HCT116 (cell line): Measurements from ENCODE around the gene CCDC134. TPM values are rescaled to one million over a fixed set of nuclear protein-coding genes. Genes with fewer than 3 reads are reported as not detected.

Source experiments
- ATAC-seq: fragments of 200-7000 bp; cut with Tn5 transposase; 2 replicates; pipeline ENCODE4 v1.9.1; 2020; ENCODE audit warnings: mild to moderate bottlenecking, moderate library complexity
- BruUV-seq: library from RNA; stranded (reverse); fragments of 400-500 nt; replicated peaks from 2 replicates; lab custom pipeline; 2021; lab: Mats Ljungman, UMichigan
- CTCF ChIA-PET: fragments of 300-600 bp; sonication (Branson Sonifier 250); formaldehyde crosslinking; loops from one replicate; lab custom pipeline; 2021; ENCODE audit warnings: antibody characterized with exemption; lab: Charles Lee
- POLR2A ChIA-PET: fragments of 300-600, 350-600 bp; sonication (Branson Sonifier 250); formaldehyde crosslinking; loops from one replicate; lab custom pipeline; 2021; ENCODE audit warnings: antibody characterized with exemption; lab: Charles Lee
- RAD21 ChIA-PET, 2 experiments: fragments of 300-600 bp; sonication (Branson Sonifier 250); formaldehyde crosslinking; loops; one replicate each; lab custom pipeline; 2023; ENCODE audit warnings: low total read pairs in 2 of 2; ENCODE audit not compliant: uncharacterized antibody in 2 of 2, unreplicated experiment in 2 of 2, low non-redundant PET in 1 of 2; lab: Charles Lee
- DNase-seq: peaks from one replicate; pipeline ENCODE4 v3.0.0-alpha.2; 2010; ENCODE audit warnings: low read depth, low spot score
- H2AFZ ChIP-seq: fragments of 200-600 bp; shearing (Covaris generic), sonication (generic); 2 replicates; pipeline ENCODE4 v1.6.1; 2017; ENCODE audit warnings: low read depth, mixed run types, mixed read lengths, antibody characterized with exemption, low read length; ENCODE audit not compliant: poor library complexity, severe bottlenecking
- H3K27ac ChIP-seq: 2 replicates; pipeline ENCODE4 v1.5.1; 2012; ENCODE audit warnings: low read depth, low read length
- H3K27me3 ChIP-seq: fragments of 200-600 bp; sonication (generic); 2 replicates; pipeline ENCODE4 v1.6.1; 2016; ENCODE audit warnings: mixed run types, low read length, mixed read lengths; ENCODE audit not compliant: insufficient read depth
- H3K36me3 ChIP-seq, 2 experiments: fragments of 200-500 bp in 1 of 2; fragments of 200-600 bp in 1 of 2; sonication (Bioruptor generic) in 1 of 2; sonication (generic) in 1 of 2; 2 replicates each; pipeline versions ENCODE4 v1.5.1 to v1.6.1; 2014 to 2016; ENCODE audit warnings: low read length in 2 of 2, inconsistent platforms in 1 of 2, mixed read lengths in 1 of 2, mixed run types in 1 of 2; ENCODE audit not compliant: insufficient read depth in 2 of 2, control insufficient read depth in 1 of 2
- H3K4me1 ChIP-seq, 2 experiments: fragments of 200-600 bp in 1 of 2; sonication (generic) in 1 of 2; 2 replicates each; pipeline versions ENCODE4 v1.5.1 to v1.6.1; 2012 to 2017; ENCODE audit warnings: low read length in 2 of 2, inconsistent platforms in 1 of 2, mild to moderate bottlenecking in 1 of 2, mixed read lengths in 1 of 2, mixed run types in 1 of 2, moderate library complexity in 1 of 2; ENCODE audit not compliant: insufficient read depth in 2 of 2, control insufficient read depth in 1 of 2
- H3K4me2 ChIP-seq: fragments of 200-600 bp; sonication (generic); 2 replicates; pipeline ENCODE4 v1.6.1; 2017; ENCODE audit warnings: mixed run types, low read length, mixed read lengths
- H3K4me3 ChIP-seq, 2 experiments: fragments of 200-600 bp in 1 of 2; sonication (generic) in 1 of 2; replicated peaks in 1 of 2; 2 replicates each; pipeline ENCODE4 v1.5.1; 2011 to 2016; ENCODE audit warnings: low read length in 2 of 2, control low read depth in 1 of 2, low read depth in 1 of 2, mild to moderate bottlenecking in 1 of 2, mixed read lengths in 1 of 2, mixed run types in 1 of 2
- H3K79me2 ChIP-seq: fragments of 200-600 bp; sonication (generic); 2 replicates; pipeline ENCODE4 v1.6.1; 2017; ENCODE audit warnings: mild to moderate bottlenecking, mixed run types, low read length, moderate library complexity, mixed read lengths; ENCODE audit not compliant: insufficient read depth
- H3K9ac ChIP-seq: fragments of 200-600 bp; sonication (generic); 2 replicates; pipeline ENCODE4 v1.6.1; 2016; ENCODE audit warnings: low read length, mixed read lengths
- H3K9me2 ChIP-seq: fragments of 200-600 bp; sonication (generic), shearing (Covaris generic); 2 replicates; pipeline ENCODE4 v1.6.1; 2017; ENCODE audit warnings: mixed run types, mild to moderate bottlenecking, moderate library complexity; ENCODE audit not compliant: insufficient read depth
- H3K9me3 ChIP-seq, 2 experiments: fragments of 200-500 bp in 1 of 2; fragments of 200-600 bp in 1 of 2; sonication (Bioruptor generic) in 1 of 2; sonication (generic) in 1 of 2; 2 replicates each; pipeline ENCODE4 v1.6.1; 2014 to 2017; ENCODE audit warnings: low read length in 2 of 2, mixed read lengths in 2 of 2, inconsistent platforms in 1 of 2, low read depth in 1 of 2, mild to moderate bottlenecking in 1 of 2, mixed run types in 1 of 2, moderate library complexity in 1 of 2; ENCODE audit not compliant: control insufficient read depth in 1 of 2, insufficient read depth in 1 of 2
- H4K20me1 ChIP-seq: fragments of 200-600 bp; sonication (generic), shearing (Covaris generic); 2 replicates; pipeline ENCODE4 v1.6.1; 2017; ENCODE audit warnings: mixed run types, mild to moderate bottlenecking, moderate library complexity; ENCODE audit not compliant: insufficient read depth
- ATF3 ChIP-seq: IDR thresholded peaks from 2 replicates; pipeline ENCODE4 v1.6.1; 2012
- CBX3 ChIP-seq: IDR thresholded peaks from 2 replicates; pipeline ENCODE4 v1.6.1; 2012; ENCODE audit warnings: low read depth
- CEBPB ChIP-seq: IDR thresholded peaks from 2 replicates; pipeline ENCODE4 v1.6.1; 2012; ENCODE audit warnings: low read depth
- CTCF ChIP-seq, 3 experiments: fragments of 200-600 bp in 1 of 3; sonication (generic) in 1 of 3; IDR thresholded peaks in 2 of 3; conservative IDR thresholded peaks in 1 of 3; 2 replicates each; pipeline ENCODE4 v1.5.1; 2012 to 2017; ENCODE audit warnings: low read depth in 2 of 3, low read length in 2 of 3, antibody characterized with exemption in 1 of 3, borderline replicate concordance in 1 of 3, control low read depth in 1 of 3, mild to moderate bottlenecking in 1 of 3, mixed read lengths in 1 of 3, mixed run types in 1 of 3, moderate library complexity in 1 of 3; ENCODE audit not compliant: insufficient read depth in 1 of 3
- EGR1 ChIP-seq: IDR thresholded peaks from 2 replicates; pipeline ENCODE4 v1.6.1; 2012; ENCODE audit warnings: low read depth
- EZH2 ChIP-seq: fragments of 200-600 bp; sonication (generic); IDR thresholded peaks from 2 replicates; pipeline ENCODE4 v1.6.1; 2017; ENCODE audit warnings: antibody characterized with exemption, mixed run types
- EZH2phosphoT487 ChIP-seq: fragments of 200-600 bp; IDR thresholded peaks from 2 replicates; pipeline ENCODE4 v1.6.1; 2018; ENCODE audit warnings: antibody characterized with exemption, borderline replicate concordance
- FOSL1 ChIP-seq: IDR thresholded peaks from 2 replicates; pipeline ENCODE4 v1.6.1; 2012; ENCODE audit warnings: low read depth
- JUND ChIP-seq: IDR thresholded peaks from 2 replicates; pipeline ENCODE4 v1.6.1; 2012
- POLR2A ChIP-seq: IDR thresholded peaks from 2 replicates; pipeline ENCODE4 v1.7.0; 2011; ENCODE audit warnings: borderline replicate concordance; ENCODE audit not compliant: insufficient read depth, insufficient read length; ENCODE audit errors: extremely low read depth
- SIN3A ChIP-seq: IDR thresholded peaks from 2 replicates; pipeline ENCODE4 v1.6.1; 2012; ENCODE audit warnings: low read depth
- SRF ChIP-seq: IDR thresholded peaks from 2 replicates; pipeline ENCODE4 v1.6.1; 2012; ENCODE audit warnings: low read depth
- TCF7L2 ChIP-seq: IDR thresholded peaks from 2 replicates; pipeline ENCODE4 v1.7.0; 2011; ENCODE audit warnings: borderline replicate concordance, inconsistent platforms; ENCODE audit not compliant: insufficient read depth, insufficient read length; ENCODE audit errors: extremely low read depth
- YY1 ChIP-seq: IDR thresholded peaks from 2 replicates; pipeline ENCODE4 v1.6.1; 2011; ENCODE audit warnings: low read length, low read depth, moderate library complexity, mild to moderate bottlenecking; ENCODE audit not compliant: insufficient replicate concordance; ENCODE audit errors: extremely low read depth
- ZFX ChIP-seq: fragments of 450-650 bp; IDR thresholded peaks from 2 replicates; pipeline ENCODE4 v1.6.1; 2017
- ZNF274 ChIP-seq: fragments of 200-500 bp; sonication (Bioruptor generic); IDR thresholded peaks from 2 replicates; pipeline ENCODE4 v1.6.1; 2014; ENCODE audit warnings: mild to moderate bottlenecking, low read depth, low read length, inconsistent platforms
- intact Hi-C: fragments of 100-400 bp; cut with micrococcal nuclease; formaldehyde crosslinking; loops from 2 replicates; pipeline ENCODE4 v1.10.0; 2022
- total RNA-seq: library from RNA; stranded (reverse); gene quantifications from one replicate; pipeline ENCODE4 v1.2.1, GENCODE V29; 2021; ENCODE audit not compliant: unreplicated experiment
- TF ChIP-seq, protein P1 (sequence below): IDR thresholded peaks from 2 replicates; pipeline ENCODE4 v1.6.1; 2012; ENCODE audit warnings: low read depth
- TF ChIP-seq, protein P2 (sequence below): IDR thresholded peaks from 2 replicates; pipeline ENCODE4 v1.6.1; 2012

The CCDC134 gene
- total RNA-seq, 1 experiment from 2014 or later, result 15.8 TPM

- no peak overlapping the region for H3K27ac ChIP-seq
- no peak for DNase-seq
- H3K4me3 ChIP-seq, result no peak overlapping the region
- no peaks in the 10 kb centered on the region for H3K36me3 ChIP-seq
- no TSS peak for BruUV-seq
- ChIA-PET POLR2A (interaction anchor here (1.6 kb wide), 1 partner anchor 13 kb away, joined by 5 read pairs; the partner anchor contains the start of gene CCDC134), RAD21 (no interaction called here), CTCF (no interaction called here)
- H4K20me1 ChIP-seq, result no peaks in the 10 kb centered on the region
- intact Hi-C loops, result no loop called here
- H3K4me1 ChIP-seq, result no peaks in the 10 kb centered on the region
- no peaks in the 10 kb centered on the region for H3K9me3 ChIP-seq
- no peaks in the 10 kb centered on the region for H3K9me2 ChIP-seq
- no peaks in the 10 kb centered on the region for H3K27me3 ChIP-seq
- H3K79me2 ChIP-seq, result no peaks in the 10 kb centered on the region
- H3K4me2 ChIP-seq, result no peak overlapping the region
- TF ChIP-seq FOSL1, result no peak
- no peak for TF ChIP-seq CEBPB
- TF ChIP-seq CTCF (IDR thresholded peaks at IDR 0.05 in 2 of 3, conservative IDR thresholded peaks at IDR 0.05 in 1 of 3; ENCODE audit: borderline replicate concordance in 1 of 3, insufficient read depth in 1 of 3, low read depth in 2 of 3, low read length in 2 of 3), result no peak
- no peak for TF ChIP-seq SRF
- TF ChIP-seq ZNF274, result no peak
- TF ChIP-seq SIN3A, result no peak
- TF ChIP-seq, protein P1, sequence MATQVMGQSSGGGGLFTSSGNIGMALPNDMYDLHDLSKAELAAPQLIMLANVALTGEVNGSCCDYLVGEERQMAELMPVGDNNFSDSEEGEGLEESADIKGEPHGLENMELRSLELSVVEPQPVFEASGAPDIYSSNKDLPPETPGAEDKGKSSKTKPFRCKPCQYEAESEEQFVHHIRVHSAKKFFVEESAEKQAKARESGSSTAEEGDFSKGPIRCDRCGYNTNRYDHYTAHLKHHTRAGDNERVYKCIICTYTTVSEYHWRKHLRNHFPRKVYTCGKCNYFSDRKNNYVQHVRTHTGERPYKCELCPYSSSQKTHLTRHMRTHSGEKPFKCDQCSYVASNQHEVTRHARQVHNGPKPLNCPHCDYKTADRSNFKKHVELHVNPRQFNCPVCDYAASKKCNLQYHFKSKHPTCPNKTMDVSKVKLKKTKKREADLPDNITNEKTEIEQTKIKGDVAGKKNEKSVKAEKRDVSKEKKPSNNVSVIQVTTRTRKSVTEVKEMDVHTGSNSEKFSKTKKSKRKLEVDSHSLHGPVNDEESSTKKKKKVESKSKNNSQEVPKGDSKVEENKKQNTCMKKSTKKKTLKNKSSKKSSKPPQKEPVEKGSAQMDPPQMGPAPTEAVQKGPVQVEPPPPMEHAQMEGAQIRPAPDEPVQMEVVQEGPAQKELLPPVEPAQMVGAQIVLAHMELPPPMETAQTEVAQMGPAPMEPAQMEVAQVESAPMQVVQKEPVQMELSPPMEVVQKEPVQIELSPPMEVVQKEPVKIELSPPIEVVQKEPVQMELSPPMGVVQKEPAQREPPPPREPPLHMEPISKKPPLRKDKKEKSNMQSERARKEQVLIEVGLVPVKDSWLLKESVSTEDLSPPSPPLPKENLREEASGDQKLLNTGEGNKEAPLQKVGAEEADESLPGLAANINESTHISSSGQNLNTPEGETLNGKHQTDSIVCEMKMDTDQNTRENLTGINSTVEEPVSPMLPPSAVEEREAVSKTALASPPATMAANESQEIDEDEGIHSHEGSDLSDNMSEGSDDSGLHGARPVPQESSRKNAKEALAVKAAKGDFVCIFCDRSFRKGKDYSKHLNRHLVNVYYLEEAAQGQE, result no peak
- TF ChIP-seq TCF7L2, result no peak
- TF ChIP-seq ATF3, result no peak
- no peak for TF ChIP-seq ZFX
- TF ChIP-seq, protein P2, sequence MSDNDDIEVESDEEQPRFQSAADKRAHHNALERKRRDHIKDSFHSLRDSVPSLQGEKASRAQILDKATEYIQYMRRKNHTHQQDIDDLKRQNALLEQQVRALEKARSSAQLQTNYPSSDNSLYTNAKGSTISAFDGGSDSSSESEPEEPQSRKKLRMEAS, result no peak
- TF ChIP-seq JUND, result no peak
- no peak for TF ChIP-seq YY1
- no peak for TF ChIP-seq EZH2phosphoT487
- no peak for TF ChIP-seq POLR2A
- no peak for TF ChIP-seq EGR1
- TF ChIP-seq EZH2, result no peak
- TF ChIP-seq CBX3, result no peak
- H2AFZ ChIP-seq, result no peak overlapping the region
- ATAC-seq, result no peak
- no peak overlapping the region for H3K9ac ChIP-seq
These were observed 13.1 kb upstream of the CCDC134 start for GRCh38 chr22:41787331-41787730.
